Left renal cortex interstitium (tissue), 4 donors: ENCODE results near the gene NPC2. TPM values are rescaled to one million over a fixed set of nuclear protein-coding genes. Genes with fewer than 3 reads are reported as not detected.
"Not testable (repeated sequence)": the region's sequence is repeated elsewhere in the genome, so short reads cannot be mapped to it uniquely, and the experiment has no call there.

ENCODE experiments used
- DNase-seq, 4 donors: peaks; one replicate each; pipeline ENCODE4 v3.0.0-alpha.2; 2013; ENCODE audit warnings: low read depth in 4 of 4, low spot score in 2 of 4, missing footprints in 1 of 4
- polyA plus RNA-seq, 4 donors: library from polyadenylated mRNA; unstranded; fragments of 120-200 nt; gene quantifications; one replicate each; pipeline ENCODE4 v1.2.1, GENCODE V29; 2013; ENCODE audit not compliant: insufficient read length in 4 of 4

The NPC2 gene
- 100 to 1,000 TPM; 302 to 330 (median 316) TPM for polyA plus RNA-seq

- DNase-seq: peak in 1 of 4 donors; percentile 32
These were observed at the start of gene NPC2 for GRCh38 chr14:74492776-74493342. Gene NPC2, minus strand, starts transcription at chr14:74493305. Its CDS starts 31 bp downstream, at chr14:74493274.

GRCh38 chr14:74542056-74542685 is 49.1 kb upstream of the NPC2 start:
- no peak for DNase-seq

- no peak for DNase-seq
These were observed 48.1 kb upstream of the NPC2 start for GRCh38 chr14:74541225-74541624.

- DNase-seq: no peak
These were observed 46.4 kb upstream of the NPC2 start for GRCh38 chr14:74539503-74539902.

- DNase-seq: no peak
These were observed 45.6 kb upstream of the NPC2 start for GRCh38 chr14:74538411-74539391.

GRCh38 chr14:74536336-74536735 is 43.2 kb upstream of the NPC2 start:
- not testable (repeated sequence) for DNase-seq

GRCh38 chr14:74535756-74536325 is 42.7 kb upstream of the NPC2 start:
- DNase-seq: no peak

- DNase-seq: no peak
These were observed 40.5 kb upstream of the NPC2 start for GRCh38 chr14:74533576-74533975.

- DNase-seq: no peak
These were observed 39.1 kb upstream of the NPC2 start for GRCh38 chr14:74532246-74532645.

- no peak for DNase-seq
These were observed 38.4 kb upstream of the NPC2 start for GRCh38 chr14:74531467-74531866.

GRCh38 chr14:74531006-74531405 is 37.9 kb upstream of the NPC2 start:
- no peak for DNase-seq

GRCh38 chr14:74528886-74529285 is 35.8 kb upstream of the NPC2 start:
- no peak for DNase-seq

GRCh38 chr14:74528406-74528805 is 35.3 kb upstream of the NPC2 start:
- no peak for DNase-seq

GRCh38 chr14:74527736-74528280 is 34.7 kb upstream of the NPC2 start:
- DNase-seq: no peak

- no peak for DNase-seq
These were observed 33.9 kb upstream of the NPC2 start for GRCh38 chr14:74526854-74527585.

GRCh38 chr14:74525361-74525851 is 32.3 kb upstream of the NPC2 start:
- DNase-seq: no peak

- DNase-seq: no peak
These were observed 31.7 kb upstream of the NPC2 start for GRCh38 chr14:74524812-74525135.

- no peak for DNase-seq
These were observed 31.1 kb upstream of the NPC2 start for GRCh38 chr14:74524076-74524811.

- DNase-seq: no peak
These were observed 29.6 kb upstream of the NPC2 start for GRCh38 chr14:74522740-74523139.
